HG03097 (cell line): ENCODE data around the gene KRT12.

Source experiments
- ATAC-seq: cut with Tn5 transposase; IDR thresholded peaks from one replicate; pipeline ENCODE4 v1.9.1; 2021; ENCODE audit not compliant: unreplicated experiment, low FRiP score

The KRT12 gene

DNA sequence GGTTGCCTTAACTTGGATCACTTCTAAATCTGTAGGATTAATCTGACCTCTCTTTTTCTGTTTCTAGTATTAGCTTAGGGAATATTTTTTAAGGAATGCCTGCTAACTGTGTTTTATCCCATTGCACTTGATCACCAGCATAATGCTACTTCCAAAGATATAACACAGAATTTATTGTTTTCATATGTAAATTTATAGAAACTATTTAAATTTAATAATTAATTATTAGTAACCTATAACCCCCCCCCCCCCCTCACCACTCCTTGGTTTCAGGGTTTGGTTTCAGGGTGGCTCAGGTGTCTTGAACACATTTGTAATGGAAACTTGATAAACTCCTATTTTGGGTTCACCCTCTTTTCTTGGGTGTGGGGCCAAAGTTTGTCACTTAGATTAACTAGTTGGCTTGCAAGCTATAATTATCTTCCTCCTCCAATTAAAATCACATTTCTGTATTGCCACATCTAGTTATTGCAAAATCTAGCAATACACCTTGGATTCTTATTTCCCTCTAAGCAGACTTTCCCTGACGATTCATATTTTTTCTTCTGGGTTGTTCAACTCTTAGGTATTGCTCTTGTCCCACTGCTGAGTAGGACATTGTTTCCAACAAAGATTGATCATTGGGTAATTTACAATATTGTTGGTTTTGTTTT lies 18.3 kb downstream of the KRT12 start:
- no peak for ATAC-seq

GRCh38 chr17:40846515-40847144 lies 20.4 kb downstream of the KRT12 start:
- ATAC-seq = no peak

DNA sequence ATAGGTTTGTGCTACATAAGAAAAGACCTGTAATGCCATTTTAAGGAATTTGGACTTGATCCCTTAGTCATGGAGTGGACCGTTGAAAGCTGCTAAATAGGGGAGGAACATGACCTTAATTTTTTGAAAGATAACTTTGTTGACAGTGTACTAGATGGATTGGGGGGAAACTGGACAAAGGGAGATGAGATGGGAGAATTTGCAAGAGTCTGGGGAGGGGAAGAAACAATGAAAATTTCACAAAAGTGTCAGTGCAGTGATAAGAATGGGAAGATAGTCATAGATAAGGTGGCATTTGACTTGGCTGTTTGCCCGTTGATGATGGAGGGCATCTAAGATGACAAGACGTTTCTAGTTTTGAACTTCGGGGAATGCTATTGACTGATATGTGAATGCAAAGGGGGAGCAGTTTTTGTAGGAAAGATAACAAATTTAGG lies 22.3 kb downstream of the KRT12 start:
- no peak for ATAC-seq

DNA sequence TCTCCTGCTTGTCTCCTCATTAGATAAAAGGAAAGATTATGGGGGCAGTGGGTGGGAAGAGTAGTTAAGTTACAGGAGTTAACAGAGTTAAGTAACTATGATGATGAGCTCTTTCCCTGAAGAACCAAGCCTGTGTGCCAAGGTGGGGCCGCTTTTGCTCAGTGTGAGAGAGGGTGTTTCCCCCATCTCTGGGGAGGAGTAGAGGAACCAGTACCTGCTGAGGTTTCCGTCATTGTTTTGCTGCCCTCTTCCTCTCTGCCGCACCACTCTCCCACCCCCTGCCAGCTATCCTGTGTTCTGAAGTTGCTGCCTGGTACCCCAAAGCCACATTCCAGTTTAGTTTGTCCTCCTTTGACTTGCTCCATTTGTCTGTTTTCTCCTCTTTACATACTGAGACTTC lies 23.8 kb downstream of the KRT12 start:
- ATAC-seq = no peak

DNA sequence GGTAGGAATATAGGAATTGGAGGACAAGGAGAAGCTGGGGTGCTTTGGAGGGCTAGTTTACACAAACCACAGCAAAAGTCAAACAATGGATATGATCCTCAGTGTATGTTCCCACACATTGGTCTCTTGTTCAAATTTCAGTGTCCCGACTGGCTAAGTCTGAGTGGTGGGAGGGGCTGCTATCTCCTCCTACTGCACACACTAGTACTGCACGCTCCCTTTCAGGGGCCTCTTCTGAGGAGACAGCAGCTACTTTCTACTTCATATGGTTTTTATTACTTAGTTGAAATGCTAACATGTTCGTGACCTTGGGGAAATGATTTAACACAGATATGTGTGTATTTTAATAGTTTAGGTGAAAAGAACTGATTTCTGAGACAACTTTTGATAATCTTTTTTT lies 25.8 kb downstream of the KRT12 start:
- ATAC-seq = no peak

GRCh38 chr17:40839194-40839593 lies 27.8 kb downstream of the KRT12 start:
- no peak for ATAC-seq

DNA sequence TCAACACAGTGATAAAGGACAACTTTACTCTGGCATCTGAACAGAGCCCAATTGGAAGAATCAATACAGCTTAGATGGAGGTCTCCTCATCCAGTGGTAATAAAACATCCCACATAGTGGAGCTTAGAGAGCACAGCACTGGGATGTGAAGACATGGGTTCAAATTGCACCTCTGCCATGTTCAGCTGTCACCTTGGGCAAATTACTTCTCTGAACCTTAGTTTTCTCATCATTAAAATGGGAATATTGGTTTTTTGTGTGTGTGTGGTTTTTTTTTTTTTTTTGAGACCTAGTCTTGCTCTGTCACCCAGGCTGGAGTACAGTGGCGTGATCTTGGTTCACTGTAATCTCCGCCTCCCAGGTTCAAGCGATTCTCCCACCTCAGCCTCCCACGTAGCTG lies 31.0 kb downstream of the KRT12 start:
- no peak for ATAC-seq

GRCh38 chr17:40833882-40834281 lies 33.1 kb downstream of the KRT12 start:
- no peak for ATAC-seq

GRCh38 chr17:40832840-40833239 lies 34.2 kb downstream of the KRT12 start:
- no peak for ATAC-seq

DNA sequence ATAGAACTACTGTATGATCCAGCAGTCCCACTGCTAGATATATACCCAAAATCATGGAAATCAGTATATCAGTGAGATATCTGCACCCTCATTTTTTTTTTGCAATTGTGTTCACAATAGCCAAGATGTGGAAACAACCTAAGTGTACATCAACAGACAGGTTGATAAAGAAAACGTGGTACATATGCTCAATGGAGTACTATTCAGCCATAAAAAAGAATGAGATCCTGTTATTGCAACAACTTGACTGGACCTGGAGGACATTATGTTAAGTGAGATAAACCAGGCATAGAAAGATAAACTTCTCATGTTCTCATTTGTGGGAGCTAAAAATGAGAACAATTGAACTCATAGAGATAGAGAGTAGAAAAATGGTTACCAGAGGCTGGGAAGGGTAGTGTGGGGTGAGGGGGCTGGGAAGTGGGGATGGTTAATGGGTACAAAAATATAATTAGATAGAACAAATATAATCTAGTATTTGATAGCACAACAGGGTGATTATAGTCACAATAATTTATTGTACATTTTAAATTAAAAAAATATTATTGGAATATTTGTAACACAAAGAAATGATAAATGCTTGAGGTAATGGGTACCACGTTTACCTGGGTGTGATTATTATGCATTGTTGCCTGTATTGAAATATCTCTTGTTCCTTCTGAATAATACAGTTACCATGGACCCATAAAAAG lies 36.8 kb downstream of the KRT12 start:
- ATAC-seq = no peak

DNA sequence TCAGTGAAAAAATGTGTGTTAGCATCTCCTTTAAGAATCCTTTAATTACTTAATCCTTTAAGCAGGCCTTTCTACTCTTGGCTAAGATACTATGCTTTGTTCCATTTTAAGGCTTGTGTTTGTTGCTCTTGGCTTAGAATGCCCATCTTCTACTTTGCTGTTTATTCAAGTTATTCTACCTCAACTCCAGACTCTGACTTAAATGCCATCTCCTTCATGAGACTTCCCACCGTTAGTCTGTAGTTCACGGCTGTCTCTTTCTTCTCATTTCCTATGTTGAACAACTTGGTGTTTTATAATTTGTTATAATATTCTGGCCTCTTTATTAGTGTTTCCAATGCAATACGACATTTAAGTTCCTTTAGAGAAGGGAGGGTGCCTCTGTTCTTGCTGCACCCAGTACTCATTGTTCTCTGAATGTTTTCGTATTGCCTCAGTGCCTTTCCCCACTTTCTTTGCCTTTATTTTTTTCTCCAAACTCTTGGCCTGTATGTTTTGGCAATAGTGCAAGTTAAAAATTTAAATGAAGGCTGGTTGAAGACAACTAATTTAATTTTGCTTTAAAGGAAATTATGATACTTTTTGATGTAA lies 38.5 kb downstream of the KRT12 start:
- no peak for ATAC-seq

- ATAC-seq = no peak
These were observed 39.1 kb downstream of the KRT12 start for GRCh38 chr17:40827746-40828453.

GRCh38 chr17:40825599-40825998 lies 41.4 kb downstream of the KRT12 start:
- no peak for ATAC-seq

DNA sequence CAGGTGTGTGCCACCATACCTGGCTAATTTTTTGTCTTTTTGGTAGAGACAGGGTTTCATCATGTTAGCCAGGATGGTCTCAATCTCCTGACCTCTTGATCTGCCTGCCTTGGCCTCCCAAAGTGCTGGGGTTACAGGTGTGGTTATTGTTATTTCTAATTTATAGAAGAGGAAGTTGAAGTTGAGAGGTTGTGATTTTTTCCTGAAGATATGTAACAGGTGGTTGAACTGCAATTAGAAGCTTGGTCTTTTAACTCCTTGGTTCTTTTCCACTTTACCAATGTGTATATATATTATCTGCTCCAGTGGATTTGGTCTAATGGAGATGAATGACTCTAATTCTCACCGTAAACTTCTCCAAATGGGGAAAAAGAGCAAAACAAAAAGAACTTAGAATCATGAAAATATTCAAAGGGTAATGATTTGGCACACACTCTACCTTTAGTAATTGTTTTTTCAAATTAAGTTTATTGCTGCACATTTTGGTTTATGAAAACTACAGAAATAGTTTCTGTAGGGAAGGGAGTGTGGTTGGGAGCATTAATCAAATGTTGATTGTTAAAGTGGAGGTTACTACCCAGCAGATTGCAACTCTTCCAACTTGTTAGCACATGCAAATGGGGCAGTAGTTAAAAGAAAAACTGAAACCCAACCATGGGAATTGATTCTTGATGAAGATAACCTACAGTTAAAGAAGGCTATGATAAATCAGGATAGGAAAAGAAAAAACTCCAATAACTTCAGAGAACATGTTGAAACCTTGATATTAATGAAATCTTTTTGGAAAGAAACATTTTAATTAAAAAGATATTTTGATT lies 42.8 kb downstream of the KRT12 start:
- no peak for ATAC-seq

- no peak for ATAC-seq
These were observed 44.8 kb downstream of the KRT12 start, which contains the start of gene KRT10 for GRCh38 chr17:40822132-40822812. Gene KRT10 (minus strand): TSS chr17:40822614. CDS start chr17:40822585, 29 bp downstream.

- ATAC-seq = no peak
These were observed 45.5 kb downstream of the KRT12 start for GRCh38 chr17:40821536-40821935.

DNA sequence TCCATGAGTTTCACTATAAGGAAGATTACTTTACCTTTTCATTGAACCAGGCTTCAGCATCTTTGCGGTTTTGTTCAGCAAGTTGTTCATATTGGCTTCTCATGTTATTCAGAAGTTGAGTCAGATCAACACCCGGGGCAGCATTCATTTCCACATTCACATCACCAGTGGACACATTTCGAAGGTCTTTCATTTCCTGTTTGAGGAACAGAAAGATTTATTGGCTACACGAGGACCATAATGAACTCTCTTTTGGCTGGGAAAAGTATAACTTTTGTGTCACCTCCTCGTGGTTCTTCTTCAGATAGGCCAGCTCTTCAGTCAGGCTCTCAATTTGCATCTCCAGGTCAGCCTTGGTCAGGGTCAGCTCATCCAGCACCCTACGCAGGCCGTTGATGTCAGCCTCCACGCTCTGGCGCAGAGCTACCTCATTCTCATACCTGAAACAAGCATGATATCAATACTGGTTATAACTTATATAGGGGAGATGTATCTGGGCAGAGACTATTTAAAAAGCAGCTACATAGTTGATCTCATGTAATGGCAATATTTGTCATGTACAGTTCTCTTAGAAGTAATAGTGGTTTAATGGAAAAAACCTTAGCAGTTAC lies 46.7 kb downstream of the KRT12 start:
- no peak for ATAC-seq

- ATAC-seq = no peak
These were observed 47.4 kb downstream of the KRT12 start for GRCh38 chr17:40819528-40820125.
